ENCODE measurements around the gene ZC3H13. TPM values are rescaled to one million over a fixed set of nuclear protein-coding genes. Genes with fewer than 3 reads are reported as not detected.

Gene ZC3H13
- total RNA-seq, 2 experiments from 2014 or later = 38.2 to 42.2 TPM

GRCh38 chr13:45926741-45927140, 125.8 kb downstream of the ZC3H13 start:
- CTCF ChIA-PET = no interaction called here
- Mint-ChIP-seq H3K36me3 (ENCODE audit: low read depth) (no peaks in the 10 kb centered on the region), H3K4me3 (no peak overlapping the region), H3K27me3 (ENCODE audit: low read depth) (no peaks in the 10 kb centered on the region), H3K4me1 (ENCODE audit: low read depth) (no peaks in the 10 kb centered on the region), H3K27ac (no peak overlapping the region), H3K9me3 (no peaks in the 10 kb centered on the region)
- no peak for DNase-seq
- intact Hi-C loops (cut with micrococcal nuclease) = no loop called here

- Mint-ChIP-seq H3K27ac (no peak overlapping the region), H3K9me3 (no peaks in the 10 kb centered on the region), H3K27me3 (ENCODE audit: low read depth) (no peaks in the 10 kb centered on the region), H3K4me3 (no peak overlapping the region), H3K36me3 (ENCODE audit: low read depth) (no peaks in the 10 kb centered on the region), H3K4me1 (ENCODE audit: low read depth) (no peaks in the 10 kb centered on the region)
- CTCF ChIA-PET = no interaction called here
- intact Hi-C loops (cut with micrococcal nuclease) = loop anchor here (1.0 to 2.0 kb wide), 2 partner anchors 259 to 396 kb away; no protein-coding TSS in a partner anchor
- peak; percentile 16 for DNase-seq
Measured at GRCh38 chr13:45925151-45925550, 127.4 kb downstream of the ZC3H13 start.

- DNase-seq = no peak
- H3K9me3 Mint-ChIP-seq = no peaks in the 10 kb centered on the region
- CTCF ChIA-PET = no interaction called here
Measured at GRCh38 chr13:45921162-45921736, 131.3 kb downstream of the ZC3H13 start.

GRCh38 chr13:45918597-45918996, 133.9 kb downstream of the ZC3H13 start:
- Mint-ChIP-seq H3K27me3 (ENCODE audit: low read depth) (no peaks in the 10 kb centered on the region), H3K36me3 (ENCODE audit: low read depth) (no peaks in the 10 kb centered on the region), H3K4me3 (no peak overlapping the region), H3K4me1 (ENCODE audit: low read depth) (no peaks in the 10 kb centered on the region), H3K9me3 (no peaks in the 10 kb centered on the region), H3K27ac (no peak overlapping the region)
- peak; percentile 29 for DNase-seq
- CTCF ChIA-PET = interaction anchor here (0.8 kb wide), 1 partner anchor 47 kb away, joined by 3 read pairs; no protein-coding TSS in a partner anchor
- intact Hi-C loops (cut with micrococcal nuclease) = no loop called here

More at GRCh38 chr13:45921162-45921736, 131.3 kb downstream of the ZC3H13 start:
- no peaks in the 10 kb centered on the region for H3K27me3 Mint-ChIP-seq (ENCODE audit: low read depth)
- no peaks in the 10 kb centered on the region for H3K4me1 Mint-ChIP-seq (ENCODE audit: low read depth)
- intact Hi-C loops (cut with micrococcal nuclease) = no loop called here
- no peak overlapping the region for H3K4me3 Mint-ChIP-seq
- H3K27ac Mint-ChIP-seq = no peak overlapping the region
- no peaks in the 10 kb centered on the region for H3K36me3 Mint-ChIP-seq (ENCODE audit: low read depth)

- H3K36me3 Mint-ChIP-seq (ENCODE audit: low read depth) = no peaks in the 10 kb centered on the region
- no peaks in the 10 kb centered on the region for H3K9me3 Mint-ChIP-seq
- H3K4me3 Mint-ChIP-seq = no peak overlapping the region
- CTCF ChIA-PET = no interaction called here
- H3K4me1 Mint-ChIP-seq (ENCODE audit: low read depth) = no peaks in the 10 kb centered on the region
- H3K27ac Mint-ChIP-seq = no peak overlapping the region
- DNase-seq = no peak
- intact Hi-C loops (cut with micrococcal nuclease) = no loop called here
- no peaks in the 10 kb centered on the region for H3K27me3 Mint-ChIP-seq (ENCODE audit: low read depth)
Measured at GRCh38 chr13:45917019-45917418, 135.5 kb downstream of the ZC3H13 start.

- Mint-ChIP-seq H3K27ac (no peak overlapping the region), H3K27me3 (ENCODE audit: low read depth) (no peaks in the 10 kb centered on the region), H3K9me3 (no peaks in the 10 kb centered on the region), H3K4me1 (ENCODE audit: low read depth) (no peaks in the 10 kb centered on the region), H3K36me3 (ENCODE audit: low read depth) (no peaks in the 10 kb centered on the region), H3K4me3 (no peak overlapping the region)
- CTCF ChIA-PET = no interaction called here
- DNase-seq = no peak
- intact Hi-C loops (cut with micrococcal nuclease) = no loop called here
Measured at GRCh38 chr13:45915686-45916439, 136.7 kb downstream of the ZC3H13 start.

- no peaks in the 10 kb centered on the region for H3K36me3 Mint-ChIP-seq (ENCODE audit: low read depth)
- no peak overlapping the region for H3K4me3 Mint-ChIP-seq
- DNase-seq = no peak
- intact Hi-C loops (cut with micrococcal nuclease) = no loop called here
- no peaks in the 10 kb centered on the region for H3K4me1 Mint-ChIP-seq (ENCODE audit: low read depth)
- H3K27ac Mint-ChIP-seq = no peak overlapping the region
- H3K9me3 Mint-ChIP-seq = no peaks in the 10 kb centered on the region
- CTCF ChIA-PET = interaction anchor here (0.5 kb wide), 1 partner anchor 59 kb away, joined by 3 read pairs; no protein-coding TSS in a partner anchor
- H3K27me3 Mint-ChIP-seq (ENCODE audit: low read depth) = no peaks in the 10 kb centered on the region
Measured at GRCh38 chr13:45909673-45910072, 142.9 kb downstream of the ZC3H13 start.

GRCh38 chr13:45909089-45909488, 143.5 kb downstream of the ZC3H13 start:
- Mint-ChIP-seq H3K27me3 (ENCODE audit: low read depth) (no peaks in the 10 kb centered on the region), H3K4me3 (no peak overlapping the region), H3K4me1 (ENCODE audit: low read depth) (no peaks in the 10 kb centered on the region), H3K27ac (no peak overlapping the region), H3K36me3 (ENCODE audit: low read depth) (no peaks in the 10 kb centered on the region), H3K9me3 (no peaks in the 10 kb centered on the region)
- CTCF ChIA-PET = no interaction called here
- intact Hi-C loops (cut with micrococcal nuclease) = no loop called here
- DNase-seq = no peak

GRCh38 chr13:45907503-45907902, 145.0 kb downstream of the ZC3H13 start:
- Mint-ChIP-seq H3K4me3 (no peak overlapping the region), H3K4me1 (ENCODE audit: low read depth) (no peaks in the 10 kb centered on the region), H3K36me3 (ENCODE audit: low read depth) (no peaks in the 10 kb centered on the region), H3K27me3 (ENCODE audit: low read depth) (no peaks in the 10 kb centered on the region), H3K9me3 (no peaks in the 10 kb centered on the region), H3K27ac (no peak overlapping the region)
- intact Hi-C loops (cut with micrococcal nuclease) = no loop called here
- no peak for DNase-seq
- CTCF ChIA-PET = no interaction called here

Other genes starting within 250 kb of the ZC3H13 start
- gene SIAH3, start 201.0 kb downstream of the ZC3H13 start, total RNA-seq = under 1 TPM; 0.07 to 0.12 TPM
- not detected for gene CPB2, start 52.3 kb upstream of the ZC3H13 start, total RNA-seq
- 1,000 to 10,000 TPM; 1,008 to 1,043 TPM for gene LCP1, start 129.4 kb upstream of the ZC3H13 start, total RNA-seq
- under 1 TPM; 0.24 to 0.32 TPM for gene LRRC63, start 159.2 kb upstream of the ZC3H13 start, total RNA-seq